H1 (cell line): ENCODE measurements around the gene PLD5. TPM values are rescaled to one million over a fixed set of nuclear protein-coding genes. Genes with fewer than 3 reads are reported as not detected.

ENCODE experiments used
- CTCF ChIA-PET: fragments of 300-600 bp; sonication (Branson Sonifier 250); formaldehyde crosslinking; loops from one replicate; lab custom pipeline; 2021; ENCODE audit not compliant: partially characterized antibody; lab: Charles Lee
- POLR2A ChIA-PET: fragments of 300-600 bp; sonication (Branson Sonifier 250); formaldehyde crosslinking; loops from one replicate; lab custom pipeline; 2021; ENCODE audit warnings: inconsistent platforms; ENCODE audit not compliant: partially characterized antibody; lab: Charles Lee
- DNase-seq, 2 experiments: peaks; one replicate each; pipeline versions ENCODE4 v3.0.0 to v3.0.0-alpha.2; 2010 to 2022; ENCODE audit warnings: low spot score in 2 of 2, low read depth in 1 of 2, mixed read lengths in 1 of 2
- FAIRE-seq: peaks from 2 replicates; lab custom pipeline; 2011; peaks lifted over from hg19 to GRCh38; lab: Jason Lieb, UNC
- H2AFZ ChIP-seq: 2 replicates; pipeline ENCODE4 v1.8.1; 2012; ENCODE audit warnings: low read length, inconsistent platforms
- H2AK5ac ChIP-seq: 2 replicates; pipeline ENCODE4 v1.6.1; 2013; ENCODE audit warnings: low read depth, low read length
- H2BK120ac ChIP-seq: replicated peaks from 2 replicates; pipeline ENCODE3; 2013; ENCODE audit warnings: low read depth, low read length, inconsistent platforms
- H2BK12ac ChIP-seq: 2 replicates; pipeline ENCODE4 v1.6.1; 2013; ENCODE audit warnings: low read depth, low read length
- H2BK15ac ChIP-seq: 2 replicates; pipeline ENCODE4 v1.6.1; 2013; ENCODE audit warnings: low read length
- H2BK20ac ChIP-seq: 2 replicates; pipeline ENCODE4 v1.6.1; 2013; ENCODE audit warnings: low read length
- H2BK5ac ChIP-seq: 2 replicates; pipeline ENCODE4 v1.6.1; 2013; ENCODE audit warnings: low read depth, low read length
- H3K14ac ChIP-seq: 2 replicates; pipeline ENCODE4 v1.6.1; 2013; ENCODE audit warnings: inconsistent platforms; ENCODE audit not compliant: insufficient read length
- H3K18ac ChIP-seq: 2 replicates; pipeline ENCODE4 v1.6.1; 2013; ENCODE audit warnings: low read length; ENCODE audit errors: extremely low read depth
- H3K23ac ChIP-seq: 2 replicates; pipeline ENCODE4 v1.6.1; 2013; ENCODE audit warnings: inconsistent platforms; ENCODE audit not compliant: insufficient read length
- H3K23me2 ChIP-seq: 2 replicates; pipeline ENCODE4 v1.6.1; 2013; ENCODE audit warnings: low read depth, low read length
- H3K27ac ChIP-seq: 2 replicates; pipeline ENCODE4 v1.6.1; 2011; ENCODE audit warnings: low read depth, low read length, inconsistent platforms
- H3K27me3 ChIP-seq, 4 experiments: replicated peaks in 1 of 4; 1 replicate in 1 of 4; 2 replicates in 3 of 4; pipeline versions ENCODE4 v1.6.1 to v1.8.1; 2011 to 2013; ENCODE audit warnings: low read length in 3 of 4, mild to moderate bottlenecking in 3 of 4, inconsistent platforms in 2 of 4, mixed read lengths in 2 of 4, moderate library complexity in 1 of 4; ENCODE audit not compliant: control insufficient read depth in 3 of 4, insufficient read depth in 3 of 4; ENCODE audit errors: extremely low read depth in 1 of 4
- H3K36me3 ChIP-seq, 4 experiments: 2 replicates each; pipeline versions ENCODE4 v1.6.1 to v1.8.1; 2011 to 2013; ENCODE audit warnings: mild to moderate bottlenecking in 4 of 4, low read length in 3 of 4, moderate library complexity in 2 of 4, control low read depth in 1 of 4, inconsistent platforms in 1 of 4; ENCODE audit not compliant: insufficient read depth in 4 of 4, control insufficient read depth in 2 of 4
- H3K4ac ChIP-seq: replicated peaks from 2 replicates; pipeline ENCODE3; 2013; ENCODE audit warnings: low read length, low read depth, mixed read lengths, inconsistent platforms; ENCODE audit not compliant: insufficient read length
- H3K4me1 ChIP-seq, 4 experiments: replicated peaks in 1 of 4; 1 replicate in 1 of 4; 2 replicates in 3 of 4; pipeline versions ENCODE4 v1.6.1 to v1.8.1; 2011 to 2013; ENCODE audit warnings: low read length in 3 of 4, inconsistent platforms in 2 of 4, mixed read lengths in 1 of 4; ENCODE audit not compliant: insufficient read depth in 4 of 4, control insufficient read depth in 3 of 4
- H3K4me2 ChIP-seq, 2 experiments: 2 replicates each; pipeline versions ENCODE4 v1.6.1 to v1.8.1; 2011 to 2013; ENCODE audit warnings: low read depth in 2 of 2, low read length in 2 of 2, control low read depth in 1 of 2, inconsistent platforms in 1 of 2, mild to moderate bottlenecking in 1 of 2; ENCODE audit not compliant: insufficient read depth in 1 of 2
- H3K4me3 ChIP-seq, 4 experiments: fragments of 200-600, 300-600 bp in 1 of 4; sonication (generic), shearing (Covaris generic), sonication (Bioruptor Twin) in 1 of 4; 2 replicates each; pipeline versions ENCODE4 v1.5.1 to v1.8.1; 2011 to 2016; ENCODE audit warnings: low read length in 4 of 4, low read depth in 3 of 4, control low read depth in 2 of 4, inconsistent platforms in 2 of 4, mild to moderate bottlenecking in 2 of 4, mixed read lengths in 1 of 4, moderate library complexity in 1 of 4; ENCODE audit not compliant: insufficient read depth in 2 of 4; ENCODE audit errors: extremely low read depth in 1 of 4
- H3K56ac ChIP-seq: replicated peaks from 2 replicates; pipeline ENCODE3; 2013; ENCODE audit warnings: low read depth, mild to moderate bottlenecking, mixed read lengths, low read length, inconsistent platforms; ENCODE audit not compliant: insufficient read length
- H3K79me1 ChIP-seq: 2 replicates; pipeline ENCODE4 v1.6.1; 2013; ENCODE audit warnings: low read depth, low read length, control low read depth
- H3K79me2 ChIP-seq, 2 experiments: 2 replicates each; pipeline versions ENCODE4 v1.6.1 to v1.8.1; 2012 to 2013; ENCODE audit warnings: low read length in 2 of 2, mild to moderate bottlenecking in 2 of 2, inconsistent platforms in 1 of 2; ENCODE audit not compliant: insufficient read depth in 2 of 2, control insufficient read depth in 1 of 2
- H3K9ac ChIP-seq, 4 experiments: replicated peaks in 1 of 4; 1 replicate in 1 of 4; 2 replicates in 3 of 4; pipeline versions ENCODE4 v1.6.1 to v1.8.1; 2011 to 2013; ENCODE audit warnings: low read depth in 3 of 4, low read length in 3 of 4, control low read depth in 2 of 4, mild to moderate bottlenecking in 2 of 4, moderate library complexity in 2 of 4, inconsistent platforms in 1 of 4; ENCODE audit errors: extremely low read depth in 1 of 4
- H3K9me3 ChIP-seq, 2 experiments: 2 replicates each; pipeline versions ENCODE4 v1.6.1 to v1.8.1; 2012 to 2013; ENCODE audit warnings: mild to moderate bottlenecking in 2 of 2, moderate library complexity in 2 of 2, control low read depth in 1 of 2, inconsistent platforms in 1 of 2, low read depth in 1 of 2, low read length in 1 of 2, mixed read lengths in 1 of 2; ENCODE audit not compliant: insufficient read depth in 2 of 2
- H4K20me1 ChIP-seq, 2 experiments: replicated peaks in 1 of 2; 2 replicates each; pipeline versions ENCODE3 to v1.8.1; 2011 to 2013; ENCODE audit warnings: inconsistent platforms in 2 of 2, low read length in 2 of 2, mild to moderate bottlenecking in 1 of 2; ENCODE audit not compliant: insufficient read depth in 2 of 2, control insufficient read depth in 1 of 2
- H4K5ac ChIP-seq: 2 replicates; pipeline ENCODE4 v1.6.1; 2013; ENCODE audit warnings: low read length, low read depth, mixed read lengths, inconsistent platforms; ENCODE audit not compliant: insufficient read length
- H4K8ac ChIP-seq: 2 replicates; pipeline ENCODE4 v1.8.0; 2013; ENCODE audit warnings: mild to moderate bottlenecking, moderate library complexity, low read length, inconsistent platforms; ENCODE audit not compliant: insufficient read depth; ENCODE audit errors: extremely low read depth
- H4K91ac ChIP-seq: replicated peaks from 2 replicates; pipeline ENCODE3; 2013; ENCODE audit warnings: low read length, mixed read lengths, inconsistent platforms; ENCODE audit not compliant: insufficient read length
- BACH1 ChIP-seq: IDR thresholded peaks from 2 replicates; pipeline ENCODE4 v1.6.1; 2012; ENCODE audit warnings: low read length, improper control_type of control experiment
- CBX5 ChIP-seq: fragments of 300-800, 300-1000 bp; sonication (generic); IDR thresholded peaks from 2 replicates; pipeline ENCODE4 v1.7.1; 2016; ENCODE audit warnings: antibody characterized with exemption, low read length, low read depth
- GABPA ChIP-seq: IDR thresholded peaks from 2 replicates; pipeline ENCODE4 v1.6.1; 2011; ENCODE audit warnings: mild to moderate bottlenecking, low read length, moderate library complexity, borderline replicate concordance; ENCODE audit not compliant: insufficient read depth
- SP4 ChIP-seq: IDR thresholded peaks from 2 replicates; pipeline ENCODE4 v1.6.1; 2012; ENCODE audit warnings: low read length, inconsistent platforms
- SRF ChIP-seq: IDR thresholded peaks from 2 replicates; pipeline ENCODE4 v1.6.1; 2011; ENCODE audit warnings: mild to moderate bottlenecking, low read depth, low read length, moderate library complexity
- WGBS, 2 experiments: shearing (Covaris generic) in 1 of 2; methylation state at CpG; one replicate each; pipeline versions ENCODE4 v1.1.6 to v1.1.7; 2013 to 2015; ENCODE audit warnings: low lambda C conversion rate in 2 of 2, mixed read lengths in 2 of 2, inconsistent platforms in 1 of 2, low coverage in 1 of 2, missing lambda C conversion rate in 1 of 2; ENCODE audit not compliant: insufficient replicate concordance in 2 of 2, insufficient coverage in 1 of 2, insufficient read length in 1 of 2; ENCODE audit errors: extremely low coverage in 1 of 2, missing lambda C conversion rate in 1 of 2; 5-methylcytosine and 5-hydroxymethylcytosine counted together
- polyA plus RNA-seq, 7 experiments: library from polyadenylated mRNA; depleted of rRNA in 3 of 7; stranded (reverse) in 5 of 7; unstranded in 2 of 7; fragments of >200 nt in 5 of 7; fragments of 200-250 nt in 2 of 7; gene quantifications; 1 replicate in 5 of 7; 2 replicates in 1 of 7; 4 replicates in 1 of 7; pipeline versions ENCODE4 v1.2.1 to v1.2.3, GENCODE V29; 2011 to 2013; ENCODE audit warnings: missing spikeins in 2 of 7, mixed read lengths in 2 of 7
- total RNA-seq: library from RNA; stranded (reverse); fragmentation: NEBNext Ultra II Directional; extraction: Animal tissue kit (Norgen Biotek cat#: 25700); gene quantifications from 2 replicates; pipeline ENCODE4 v1.2.1, GENCODE V29; 2021

PLD5 gene
- total and polyA plus RNA-seq, 2 of the 8 experiments (the other 6 are each of a cell fraction or from before 2014, with no cell fraction given): 0.86 to 8.5 TPM

GRCh38 chr1:242535986-242536385 lies 11.5 kb upstream of the PLD5 start:
- Histone ChIP-seq H3K18ac (no peak overlapping the region), H2BK20ac (no peak overlapping the region), H4K5ac (no peak overlapping the region), H3K4ac (no peak overlapping the region), H3K79me2 (no peaks in the 10 kb centered on the region), H2BK15ac (no peak overlapping the region), H2BK120ac (no peak overlapping the region), H3K27ac (no peak overlapping the region), H3K4me3 (no peak overlapping the region), H3K4me2 (no peak overlapping the region), H3K9ac (no peak overlapping the region), H3K23ac (no peak overlapping the region), H2BK12ac (no peak overlapping the region), H3K9me3 (no peaks in the 10 kb centered on the region), H3K23me2 (no peaks in the 10 kb centered on the region), H3K14ac (no peak overlapping the region), H4K91ac (no peak overlapping the region), H3K36me3 (no peaks in the 10 kb centered on the region), H4K20me1 (no peaks in the 10 kb centered on the region), H2AK5ac (no peak overlapping the region), H4K8ac (no peak overlapping the region), H3K4me1 (no peaks in the 10 kb centered on the region), H3K27me3 (no peaks in the 10 kb centered on the region), H2BK5ac (no peak overlapping the region), H3K56ac (no peak overlapping the region), H3K79me1 (no peaks in the 10 kb centered on the region), H2AFZ (no peak overlapping the region)
- 96% methylated on average over 1 of the region's 1 CpG; no CpG with 5 or more reads in 1 of the 2 experiments for WGBS, 2 experiments
- ChIA-PET CTCF (no interaction called here), POLR2A (no interaction called here)
- no peak for TF ChIP-seq SP4
- no peak for TF ChIP-seq GABPA
- TF ChIP-seq BACH1: no peak
- TF ChIP-seq SRF: no peak
- no peak for TF ChIP-seq CBX5
- no peak for FAIRE-seq
- no peak for DNase-seq
